OCI-LY7 (cell line): ENCODE results near the gene B4GALNT4.

ENCODE experiments used
- EZH2phosphoT487 ChIP-seq: fragments of 200-600 bp; sonication (generic); IDR thresholded peaks from 2 replicates; pipeline ENCODE4 v1.6.1; 2018; ENCODE audit warnings: low read depth, borderline replicate concordance, mild to moderate bottlenecking, mixed run types, antibody characterized with exemption, low read length, moderate library complexity, mixed read lengths
- TF ChIP-seq, protein P1 (sequence below): fragments of 200-600 bp; sonication (generic); conservative IDR thresholded peaks from 2 replicates; pipeline ENCODE4 v1.5.1; 2014; ENCODE audit warnings: mild to moderate bottlenecking, antibody characterized with exemption, low read length, moderate library complexity, mixed read lengths

DNA sequence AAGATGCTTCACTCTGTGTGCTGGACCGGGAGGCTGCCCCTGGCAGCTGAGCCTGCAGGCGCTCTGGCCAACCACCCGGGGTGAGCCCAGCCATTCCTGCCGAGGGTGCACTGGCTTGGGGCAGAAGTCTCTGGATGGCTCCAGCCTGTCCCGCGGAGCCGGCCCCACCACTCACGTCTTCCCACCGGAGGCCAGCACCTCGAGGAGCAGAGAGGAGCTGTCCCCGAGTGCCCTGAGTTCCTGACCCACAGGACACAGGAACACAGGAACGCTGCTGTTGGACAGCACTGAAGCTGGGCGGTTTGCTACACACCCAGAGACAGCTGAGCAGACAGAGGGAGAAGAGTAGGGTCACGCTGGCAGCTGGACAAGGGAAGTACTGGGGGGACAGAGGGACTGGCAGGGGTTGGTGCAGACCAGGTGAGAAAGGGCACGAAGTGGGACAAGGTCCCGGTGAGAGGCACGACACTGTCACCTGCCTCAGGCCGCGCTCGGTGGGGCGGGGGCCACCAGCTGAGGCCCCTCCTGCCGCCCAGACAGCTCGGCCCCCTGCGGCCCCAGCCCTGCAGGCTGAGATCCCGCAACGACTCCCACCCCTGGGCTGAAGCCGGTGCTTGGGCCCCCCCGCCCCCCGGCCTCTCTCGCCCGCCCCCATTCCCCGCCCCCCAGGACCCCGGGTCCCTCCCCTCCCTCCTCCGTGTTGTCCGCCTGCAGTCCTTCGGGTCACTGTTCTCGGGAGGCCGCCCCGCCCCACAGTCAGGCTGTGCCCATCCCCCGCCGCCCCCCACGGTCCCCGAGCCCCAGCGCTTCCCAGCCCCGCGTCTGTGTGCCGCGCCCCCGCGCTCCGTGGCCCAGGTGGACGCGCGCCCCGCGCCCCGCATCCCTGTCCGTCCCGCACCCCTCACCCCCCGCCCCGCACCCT lies 624 bp upstream of the B4GALNT4 start:
- TF ChIP-seq, protein P1, sequence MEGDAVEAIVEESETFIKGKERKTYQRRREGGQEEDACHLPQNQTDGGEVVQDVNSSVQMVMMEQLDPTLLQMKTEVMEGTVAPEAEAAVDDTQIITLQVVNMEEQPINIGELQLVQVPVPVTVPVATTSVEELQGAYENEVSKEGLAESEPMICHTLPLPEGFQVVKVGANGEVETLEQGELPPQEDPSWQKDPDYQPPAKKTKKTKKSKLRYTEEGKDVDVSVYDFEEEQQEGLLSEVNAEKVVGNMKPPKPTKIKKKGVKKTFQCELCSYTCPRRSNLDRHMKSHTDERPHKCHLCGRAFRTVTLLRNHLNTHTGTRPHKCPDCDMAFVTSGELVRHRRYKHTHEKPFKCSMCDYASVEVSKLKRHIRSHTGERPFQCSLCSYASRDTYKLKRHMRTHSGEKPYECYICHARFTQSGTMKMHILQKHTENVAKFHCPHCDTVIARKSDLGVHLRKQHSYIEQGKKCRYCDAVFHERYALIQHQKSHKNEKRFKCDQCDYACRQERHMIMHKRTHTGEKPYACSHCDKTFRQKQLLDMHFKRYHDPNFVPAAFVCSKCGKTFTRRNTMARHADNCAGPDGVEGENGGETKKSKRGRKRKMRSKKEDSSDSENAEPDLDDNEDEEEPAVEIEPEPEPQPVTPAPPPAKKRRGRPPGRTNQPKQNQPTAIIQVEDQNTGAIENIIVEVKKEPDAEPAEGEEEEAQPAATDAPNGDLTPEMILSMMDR, result no peak
- TF ChIP-seq EZH2phosphoT487, result no peak
